GM23248 (cell line): Measurements from ENCODE around the gene CREBL2. TPM values are rescaled to one million over a fixed set of nuclear protein-coding genes. Genes with fewer than 3 reads are reported as not detected.

ENCODE experiments used
- DNase-seq: peaks from one replicate; pipeline ENCODE4 v3.0.0-alpha.2; 2015
- H2AFZ ChIP-seq: fragments of 200-600 bp; sonication (generic); 2 replicates; pipeline ENCODE4 v1.6.1; 2016; ENCODE audit warnings: antibody characterized with exemption
- H3F3A ChIP-seq: fragments of 200-600 bp; sonication (generic); 2 replicates; pipeline ENCODE4 v1.6.1; 2016; ENCODE audit warnings: mild to moderate bottlenecking, antibody characterized with exemption, mixed run types; ENCODE audit not compliant: insufficient read depth
- H3K27ac ChIP-seq: fragments of 200-600 bp; sonication (generic); 2 replicates; pipeline ENCODE4 v1.5.1; 2016; ENCODE audit warnings: mild to moderate bottlenecking
- H3K27me3 ChIP-seq: fragments of 200-600 bp; sonication (generic); replicated peaks from 2 replicates; pipeline ENCODE4 v1.6.1; 2016; ENCODE audit warnings: mild to moderate bottlenecking; ENCODE audit not compliant: insufficient read depth
- H3K36me3 ChIP-seq: fragments of 200-600 bp; sonication (generic); 2 replicates; pipeline ENCODE4 v1.6.1; 2016; ENCODE audit warnings: low read depth, mild to moderate bottlenecking
- H3K4me1 ChIP-seq: fragments of 200-600 bp; sonication (generic); 2 replicates; pipeline ENCODE4 v1.6.1; 2016; ENCODE audit warnings: mild to moderate bottlenecking; ENCODE audit not compliant: insufficient read depth
- H3K4me2 ChIP-seq: fragments of 200-600 bp; sonication (generic); one replicate; pipeline ENCODE4 v1.6.1; 2016; ENCODE audit warnings: mild to moderate bottlenecking; ENCODE audit not compliant: unreplicated experiment
- H3K4me3 ChIP-seq: fragments of 200-600 bp; sonication (generic); 2 replicates; pipeline ENCODE4 v1.5.1; 2016; ENCODE audit warnings: mild to moderate bottlenecking
- H3K79me2 ChIP-seq: fragments of 200-600 bp; sonication (generic); 2 replicates; pipeline ENCODE4 v1.6.1; 2016; ENCODE audit warnings: mild to moderate bottlenecking; ENCODE audit not compliant: insufficient read depth
- H3K9ac ChIP-seq: fragments of 200-600 bp; sonication (generic); 2 replicates; pipeline ENCODE4 v1.6.1; 2016; ENCODE audit warnings: mild to moderate bottlenecking
- H3K9me2 ChIP-seq: fragments of 200-600 bp; sonication (generic); 2 replicates; pipeline ENCODE4 v1.6.1; 2016; ENCODE audit warnings: mixed run types, mild to moderate bottlenecking, moderate library complexity; ENCODE audit not compliant: insufficient read depth
- H3K9me3 ChIP-seq: fragments of 200-600 bp; sonication (generic); one replicate; pipeline ENCODE4 v1.6.1; 2017; ENCODE audit warnings: low read depth
- H4K20me1 ChIP-seq: fragments of 200-600 bp; sonication (generic); 2 replicates; pipeline ENCODE4 v1.6.0; 2016; ENCODE audit not compliant: insufficient read depth
- EZH2 ChIP-seq: fragments of 200-600 bp; sonication (generic); IDR thresholded peaks from 2 replicates; pipeline ENCODE4 v1.6.1; 2018; ENCODE audit warnings: antibody characterized with exemption, mild to moderate bottlenecking; ENCODE audit not compliant: insufficient read depth, poor library complexity, severe bottlenecking
- EZH2phosphoT487 ChIP-seq: fragments of 200-600 bp; sonication (generic); IDR thresholded peaks from 2 replicates; pipeline ENCODE4 v1.6.1; 2018; ENCODE audit warnings: antibody characterized with exemption, moderate library complexity, mild to moderate bottlenecking, low read depth; ENCODE audit not compliant: insufficient read depth
- WGBS, 2 experiments: methylation state at CpG; one replicate each; pipeline ENCODE4 v1.1.6; 2015 to 2017; ENCODE audit warnings: low lambda C conversion rate in 2 of 2, low coverage in 1 of 2; ENCODE audit errors: missing lambda C conversion rate in 2 of 2; 5-methylcytosine and 5-hydroxymethylcytosine counted together
- in situ Hi-C: fragments of 300-500 bp; cut with MboI; formaldehyde crosslinking; loops from 2 replicates; pipeline ENCODE4 v1.15.0; 2020
- polyA plus RNA-seq: library from polyadenylated mRNA; unstranded; fragments of >200 nt; fragmentation: Nextera tagmentation; extraction: Ambion mirVana; gene quantifications from 2 replicates; pipeline ENCODE4 v1.2.1, GENCODE V29; 2016
- total RNA-seq: library from RNA; depleted of rRNA; stranded (reverse); fragments of >200 nt; shearing (Covaris generic); gene quantifications from 2 replicates; pipeline ENCODE4 v1.2.3, GENCODE V29; 2014

Gene CREBL2
- total and polyA plus RNA-seq, 2 experiments from 2014 or later = 23.4 to 38.4 TPM

DNA sequence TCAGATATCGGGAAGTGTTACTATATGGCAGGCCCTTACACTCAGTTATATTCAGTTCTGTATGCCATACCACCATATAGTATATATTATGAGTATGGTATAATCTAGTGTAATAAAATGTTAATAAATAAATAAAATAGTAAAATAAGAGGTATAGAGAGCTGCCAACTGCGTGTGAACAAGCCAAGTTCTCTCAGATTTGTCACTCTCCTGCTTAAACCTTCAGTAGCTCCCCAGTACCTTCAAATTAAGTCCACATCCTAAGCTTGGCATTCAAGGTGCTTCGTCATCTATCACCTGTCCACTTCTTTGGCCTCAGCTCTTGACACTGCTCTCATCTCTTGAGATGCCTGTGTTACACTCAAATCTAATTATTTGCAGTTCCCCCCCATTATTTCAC lies 12.8 kb upstream of the CREBL2 start:
- Histone ChIP-seq H3K27me3 (no peaks in the 10 kb centered on the region), H3K4me2 (no peak overlapping the region), H3K9me3 (no peaks in the 10 kb centered on the region), H3F3A (no peaks in the 10 kb centered on the region), H3K4me3 (no peak overlapping the region), H3K36me3 (no peaks in the 10 kb centered on the region), H3K9me2 (no peaks in the 10 kb centered on the region), H4K20me1 (no peaks in the 10 kb centered on the region), H3K9ac (no peak overlapping the region), H2AFZ (no peak overlapping the region), H3K4me1 (no peaks in the 10 kb centered on the region), H3K79me2 (no peaks in the 10 kb centered on the region), H3K27ac (no peak overlapping the region)
- TF ChIP-seq EZH2phosphoT487 (no peak), EZH2 (no peak)
- no peak for DNase-seq
- in situ Hi-C loops = no loop called here
- 65 to 73% methylated on average over 3 of the region's 3 CpGs for WGBS, 2 experiments

DNA sequence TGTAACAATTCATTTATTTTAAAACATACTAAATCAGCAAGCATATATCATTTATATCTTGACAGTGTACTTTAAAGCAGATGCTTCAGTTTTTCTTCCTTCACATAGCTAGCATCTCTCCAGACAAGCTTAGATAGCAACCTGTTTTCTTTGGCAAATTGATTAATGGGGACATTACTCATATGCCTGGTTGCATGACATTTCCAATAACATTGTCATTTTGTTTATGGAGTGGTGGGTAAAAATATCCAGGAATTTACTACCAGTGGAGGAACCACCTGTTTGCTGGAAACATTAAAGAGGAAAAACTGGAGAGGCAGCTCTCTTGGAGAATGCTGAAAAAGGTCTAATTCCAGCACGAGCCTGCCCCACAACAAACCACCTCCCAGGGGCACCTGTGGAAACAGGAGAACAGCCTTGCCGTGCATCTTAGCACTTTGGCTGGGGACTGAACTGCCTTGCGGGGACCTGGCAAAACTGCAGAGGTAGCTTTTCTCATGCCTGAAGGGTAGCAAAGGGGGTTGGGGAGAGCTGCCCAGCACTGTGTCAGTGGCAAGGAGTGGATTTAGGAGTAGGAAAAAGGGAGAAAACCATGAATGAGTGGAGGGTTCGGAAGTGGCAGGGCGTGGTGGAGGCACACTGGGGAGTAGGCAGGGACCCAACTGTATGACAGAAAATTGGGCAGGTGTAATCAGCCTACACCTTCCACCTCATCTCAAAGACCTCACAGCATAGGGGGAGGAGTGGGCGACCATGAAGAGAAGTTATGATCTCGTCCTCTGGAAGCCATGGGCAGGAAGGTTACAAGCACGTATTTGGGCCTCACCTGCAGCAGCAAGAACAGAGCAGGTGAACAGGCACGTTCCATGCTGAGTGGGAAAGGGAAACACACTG lies 11.7 kb upstream of the CREBL2 start:
- Histone ChIP-seq H3K4me2 (no peak overlapping the region), H3K9me2 (no peaks in the 10 kb centered on the region), H3F3A (no peaks in the 10 kb centered on the region), H3K27ac (no peak overlapping the region), H3K9ac (no peak overlapping the region), H3K36me3 (no peaks in the 10 kb centered on the region), H3K27me3 (no peaks in the 10 kb centered on the region), H3K4me3 (no peak overlapping the region), H3K9me3 (no peaks in the 10 kb centered on the region), H4K20me1 (no peaks in the 10 kb centered on the region), H2AFZ (no peak overlapping the region), H3K79me2 (no peaks in the 10 kb centered on the region), H3K4me1 (no peaks in the 10 kb centered on the region)
- in situ Hi-C loops = no loop called here
- no peak for TF ChIP-seq EZH2phosphoT487
- 51 to 52% methylated on average over 9 of the region's 9 CpGs for WGBS, 2 experiments
- DNase-seq = no peak

DNA sequence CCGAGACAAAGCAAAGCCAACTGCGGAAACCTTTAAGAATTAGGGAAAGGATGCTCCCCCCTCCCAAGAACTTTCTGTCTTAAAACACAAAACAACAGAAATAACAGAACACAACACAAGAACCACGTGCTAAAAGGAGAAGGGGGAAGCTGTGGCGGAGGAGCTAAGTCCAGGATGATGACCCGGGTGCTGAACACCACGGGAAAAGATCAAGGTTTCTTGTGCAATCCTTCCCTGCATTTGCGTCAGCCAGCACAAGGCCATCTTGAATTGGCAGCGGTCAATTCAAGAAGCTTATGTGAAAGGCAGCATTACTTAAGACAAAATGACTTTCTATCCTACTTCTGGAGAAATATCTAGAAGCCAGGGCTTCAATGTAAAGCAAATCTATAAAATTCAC lies 11.0 kb upstream of the CREBL2 start:
- H3K9ac ChIP-seq = no peak overlapping the region
- H3K4me3 ChIP-seq = no peak overlapping the region
- 66 to 71% methylated on average over 8 of the region's 8 CpGs for WGBS, 2 experiments
- no peaks in the 10 kb centered on the region for H3F3A ChIP-seq
- H2AFZ ChIP-seq = no peak overlapping the region
- in situ Hi-C loops = no loop called here
- TF ChIP-seq EZH2phosphoT487 (no peak), EZH2 (no peak)
- no peak for DNase-seq
- no peaks in the 10 kb centered on the region for H3K36me3 ChIP-seq
- no peaks in the 10 kb centered on the region for H3K79me2 ChIP-seq
- no peaks in the 10 kb centered on the region for H4K20me1 ChIP-seq
- H3K4me2 ChIP-seq = no peak overlapping the region
- no peaks in the 10 kb centered on the region for H3K4me1 ChIP-seq
- no peaks in the 10 kb centered on the region for H3K9me2 ChIP-seq
- no peaks in the 10 kb centered on the region for H3K9me3 ChIP-seq
- H3K27ac ChIP-seq = no peak overlapping the region
- no peaks in the 10 kb centered on the region for H3K27me3 ChIP-seq

DNA sequence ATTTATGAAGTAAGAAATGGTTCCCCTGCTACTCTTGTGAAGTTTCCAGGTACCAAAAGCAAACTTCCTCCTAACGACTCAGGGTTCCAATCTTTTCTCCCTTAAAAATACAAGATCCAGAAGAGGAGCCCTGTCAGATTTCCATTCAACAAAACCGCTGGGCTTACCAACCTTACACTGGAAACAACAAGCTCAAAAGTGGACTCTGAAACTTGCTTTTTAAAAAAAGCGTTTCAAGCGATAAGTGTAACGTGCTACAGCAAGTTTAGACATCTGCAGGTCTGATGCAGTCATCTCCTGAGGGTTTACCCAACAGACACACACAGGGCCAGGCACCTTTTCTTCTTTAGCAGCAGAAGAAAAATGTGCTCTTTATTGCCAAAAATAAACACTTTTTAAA lies 6.9 kb upstream of the CREBL2 start:
- DNase-seq = no peak
- H3K9me2 ChIP-seq = no peaks in the 10 kb centered on the region
- H4K20me1 ChIP-seq = no peaks in the 10 kb centered on the region
- H3F3A ChIP-seq = no peaks in the 10 kb centered on the region
- TF ChIP-seq EZH2phosphoT487 (no peak), EZH2 (no peak)
- no peak overlapping the region for H3K27ac ChIP-seq
- H3K9ac ChIP-seq = no peak overlapping the region
- H3K36me3 ChIP-seq = no peaks in the 10 kb centered on the region
- no peaks in the 10 kb centered on the region for H3K79me2 ChIP-seq
- no peak overlapping the region for H3K4me3 ChIP-seq
- no peak overlapping the region for H2AFZ ChIP-seq
- in situ Hi-C loops = no loop called here
- WGBS, 2 experiments = 64 to 70% methylated on average over 5 of the region's 5 CpGs
- no peak overlapping the region for H3K4me2 ChIP-seq
- no peaks in the 10 kb centered on the region for H3K27me3 ChIP-seq
- no peaks in the 10 kb centered on the region for H3K9me3 ChIP-seq
- H3K4me1 ChIP-seq = peaks cover 10% of the 10 kb centered on the region
